GM12891 (cell line): Measurements from ENCODE around the gene ACLY.
"Not testable (repeated sequence)": the region's sequence is repeated elsewhere in the genome, so short reads cannot be mapped to it uniquely, and the experiment has no call there.

ENCODE experiments used
- DNase-seq: peaks from one replicate; pipeline ENCODE4 v3.0.0; 2011; ENCODE audit warnings: low spot score; ENCODE audit not compliant: insufficient read length
- FAIRE-seq: peaks from 2 replicates; lab custom pipeline; 2011; peaks lifted over from hg19 to GRCh38; lab: Jason Lieb, UNC
- PAX5 ChIP-seq: IDR thresholded peaks from 2 replicates; pipeline ENCODE4 v1.6.1; 2011; ENCODE audit warnings: low read length, moderate library complexity, mild to moderate bottlenecking; ENCODE audit not compliant: insufficient read depth, severe bottlenecking
- POLR2A ChIP-seq: IDR thresholded peaks from 2 replicates; pipeline ENCODE4 v1.6.1; 2011; ENCODE audit warnings: low read depth, low read length, control low read depth
- POLR2AphosphoS5 ChIP-seq: IDR thresholded peaks from 2 replicates; pipeline ENCODE4 v1.6.1; 2011; ENCODE audit warnings: low read depth, low read length, control low read depth
- POU2F2 ChIP-seq: IDR thresholded peaks from 2 replicates; pipeline ENCODE4 v1.6.1; 2011; ENCODE audit warnings: low read depth, mild to moderate bottlenecking, control low read depth, low read length, moderate library complexity
- SPI1 ChIP-seq: IDR thresholded peaks from 2 replicates; pipeline ENCODE4 v1.6.1; 2011; ENCODE audit warnings: low read depth, low read length, control low read depth
- TAF1 ChIP-seq: IDR thresholded peaks from 2 replicates; pipeline ENCODE4 v1.6.1; 2011; ENCODE audit warnings: low read depth, low read length, control low read depth

ACLY gene

GRCh38 chr17:41885733-41886132, 33.0 kb downstream of the ACLY start:
- no peak for FAIRE-seq
- no peak for TF ChIP-seq POLR2A
- no peak for TF ChIP-seq SPI1
- TF ChIP-seq TAF1: no peak
- TF ChIP-seq POU2F2: no peak
- no peak for TF ChIP-seq POLR2AphosphoS5
- TF ChIP-seq PAX5: no peak
- DNase-seq: no peak

- no peak for DNase-seq
- TF ChIP-seq TAF1: no peak
- no peak for TF ChIP-seq POLR2A
- no peak for TF ChIP-seq POU2F2
- TF ChIP-seq POLR2AphosphoS5: no peak
- TF ChIP-seq SPI1: no peak
- no peak for TF ChIP-seq PAX5
- FAIRE-seq: no peak
These were observed 36.0 kb downstream of the ACLY start for GRCh38 chr17:41882756-41883155.

DNA sequence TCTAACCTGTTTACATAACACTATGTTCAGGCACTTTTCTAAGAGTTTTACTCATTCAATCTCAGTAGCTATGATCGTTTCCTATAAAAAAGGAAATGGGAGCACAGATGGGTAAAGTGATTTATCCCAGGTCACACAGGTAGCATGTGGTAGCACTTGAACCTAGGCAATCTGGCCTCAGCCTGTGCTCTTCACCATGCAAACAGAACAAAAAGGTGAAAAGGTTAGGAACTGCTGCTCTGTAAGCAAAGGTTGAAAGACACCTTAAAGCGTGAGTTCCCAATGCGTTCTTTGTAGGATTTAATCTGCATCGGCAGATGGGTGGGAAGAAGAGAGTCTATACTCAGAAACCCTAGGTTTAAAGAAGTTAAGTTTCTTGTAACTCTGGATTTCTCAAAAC, 38.6 kb downstream of the ACLY start:
- no peak for DNase-seq
- no peak for TF ChIP-seq TAF1
- TF ChIP-seq POU2F2: no peak
- TF ChIP-seq POLR2AphosphoS5: no peak
- TF ChIP-seq SPI1: no peak
- TF ChIP-seq PAX5: no peak
- TF ChIP-seq POLR2A: no peak
- FAIRE-seq: no peak

DNA sequence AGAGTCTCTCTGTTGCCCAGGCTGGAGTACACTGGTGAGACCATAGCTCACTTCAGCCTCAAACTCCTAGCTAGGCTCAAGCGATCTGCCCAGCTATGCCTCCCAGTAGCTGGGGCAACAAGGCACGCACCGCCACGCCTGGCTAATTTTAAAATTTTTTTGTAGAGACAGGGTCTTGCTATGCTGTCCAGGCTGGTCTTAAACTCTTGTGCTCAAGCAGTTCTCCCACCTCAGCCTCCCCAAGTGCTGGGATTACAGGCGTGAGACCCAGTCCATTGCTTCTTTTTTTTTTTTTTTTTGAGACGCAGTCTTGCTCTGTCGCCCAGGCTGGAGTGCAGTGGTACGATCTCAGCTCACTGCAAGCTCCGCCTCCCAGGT, 44.5 kb downstream of the ACLY start:
- DNase-seq, FAIRE-seq: not testable (repeated sequence)

GRCh38 chr17:41873559-41874292, 45.0 kb downstream of the ACLY start:
- no peak for FAIRE-seq
- no peak for DNase-seq
- TF ChIP-seq TAF1 (no peak), POLR2A (no peak), SPI1 (no peak), POU2F2 (no peak), POLR2AphosphoS5 (no peak), PAX5 (no peak)

GRCh38 chr17:41871789-41872188, 47.0 kb downstream of the ACLY start:
- TF ChIP-seq POLR2AphosphoS5 (no peak), SPI1 (no peak), TAF1 (no peak), PAX5 (no peak), POLR2A (no peak)

DNA sequence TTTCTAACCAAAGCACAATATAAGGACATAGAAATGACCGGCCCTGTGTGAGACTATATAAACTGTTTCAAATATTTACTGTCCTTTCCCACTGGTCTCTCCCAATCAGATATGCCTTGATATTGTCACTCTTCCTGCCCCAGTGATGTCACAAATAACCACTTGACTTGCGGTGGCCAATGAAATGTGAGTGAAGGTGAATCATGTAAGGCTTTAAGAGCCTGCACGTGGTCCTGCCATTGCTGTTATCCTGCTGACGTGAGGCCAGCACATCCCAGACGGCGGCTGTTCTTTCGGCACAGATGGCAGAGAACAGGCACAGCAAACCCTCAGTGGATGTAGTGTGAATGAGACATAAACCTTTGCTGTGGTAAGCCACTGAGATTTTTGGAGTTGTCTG, 48.1 kb downstream of the ACLY start:
- DNase-seq (no peak), FAIRE-seq (no peak)
- TF ChIP-seq PAX5: no peak
- no peak for TF ChIP-seq TAF1
- no peak for TF ChIP-seq SPI1
- no peak for TF ChIP-seq POLR2A
- TF ChIP-seq POLR2AphosphoS5: no peak
- TF ChIP-seq POU2F2: no peak

More at GRCh38 chr17:41871789-41872188, 47.0 kb downstream of the ACLY start:
- no peak for FAIRE-seq
- no peak for DNase-seq

- no peak for DNase-seq
- TF ChIP-seq SPI1 (no peak), TAF1 (no peak), POLR2AphosphoS5 (no peak), POU2F2 (no peak), POLR2A (no peak), PAX5 (no peak)
- no peak for FAIRE-seq
These were observed 48.7 kb downstream of the ACLY start for GRCh38 chr17:41870097-41870496.

- no peak for FAIRE-seq
These were observed 49.3 kb downstream of the ACLY start for GRCh38 chr17:41869426-41869825.

DNA sequence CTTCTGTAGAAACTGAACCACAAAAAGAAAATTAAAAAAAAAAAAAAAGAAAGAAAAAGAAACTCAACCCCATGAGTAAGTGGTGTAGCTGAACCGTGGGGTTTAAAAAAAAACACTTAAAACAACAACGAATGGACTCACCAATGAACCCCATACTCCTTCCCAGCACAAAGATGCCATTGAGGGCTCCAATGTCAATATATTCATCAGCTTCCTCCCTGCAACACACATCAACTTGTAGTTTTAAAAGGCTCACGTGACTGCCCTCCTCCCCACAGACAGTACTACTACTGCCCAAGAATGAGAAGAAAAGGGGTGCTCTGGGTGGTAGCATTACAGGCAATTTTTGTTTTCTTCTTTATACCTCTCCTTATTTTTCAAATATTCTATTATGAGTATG, 50.2 kb downstream of the ACLY start:
- FAIRE-seq: no peak
- DNase-seq: no peak
- TF ChIP-seq POLR2A: no peak
- no peak for TF ChIP-seq SPI1
- no peak for TF ChIP-seq POU2F2
- TF ChIP-seq POLR2AphosphoS5: no peak
- TF ChIP-seq TAF1: no peak
- TF ChIP-seq PAX5: no peak

More at GRCh38 chr17:41869426-41869825, 49.3 kb downstream of the ACLY start:
- no peak for TF ChIP-seq SPI1
- no peak for TF ChIP-seq POU2F2
- TF ChIP-seq POLR2A: no peak
- TF ChIP-seq TAF1: no peak
- TF ChIP-seq POLR2AphosphoS5: no peak
- no peak for TF ChIP-seq PAX5
- DNase-seq: no peak

GRCh38 chr17:41865596-41865893, 53.2 kb downstream of the ACLY start:
- DNase-seq (no peak), FAIRE-seq (no peak)

More at GRCh38 chr17:41865596-41865893, 53.2 kb downstream of the ACLY start:
- TF ChIP-seq PAX5 (no peak), POU2F2 (no peak; the same call in 1 of the 2 replicates), SPI1 (no peak), POLR2AphosphoS5 (no peak; the same call in none of the 2 replicates), POLR2A (peak; percentile 72; the same call in 1 of the 2 replicates), TAF1 (no peak)
